Prostate gland (tissue), 2 donors: ENCODE data around the gene BRD2. TPM values are rescaled to one million over a fixed set of nuclear protein-coding genes. Genes with fewer than 3 reads are reported as not detected.

Experiments
- DNase-seq: peaks from one replicate; pipeline ENCODE4 v3.0.0-alpha.2; 2019; ENCODE audit warnings: low spot score
- H3K27ac ChIP-seq, 2 donors: fragments of 200-600 bp; sonication (generic); 2 replicates each; pipeline ENCODE4 v1.5.1; 2017 to 2019
- H3K27me3 ChIP-seq: fragments of 200-600 bp; sonication (generic); replicated peaks from 2 replicates; pipeline ENCODE4 v1.5.1; 2019; ENCODE audit not compliant: insufficient read depth
- H3K36me3 ChIP-seq, 2 donors: fragments of 200-600 bp; sonication (generic); 1 replicate in 1 of 2; 2 replicates in 1 of 2; pipeline versions ENCODE4 v1.5.1 to v1.8.1; 2017 to 2019
- H3K4me1 ChIP-seq: fragments of 200-600 bp; sonication (generic); replicated peaks from 2 replicates; pipeline ENCODE4 v1.5.1; 2019
- H3K4me3 ChIP-seq, 2 donors: fragments of 200-600 bp; sonication (generic); 2 replicates each; pipeline ENCODE4 v1.5.1; 2017 to 2019
- H3K9me3 ChIP-seq: fragments of 200-600 bp; sonication (generic); 2 replicates; pipeline ENCODE4 v1.5.1; 2017
- CTCF ChIP-seq, 4 experiments: fragments of 200-600 bp in 2 of 4; fragments of 450-650 bp in 2 of 4; sonication (generic) in 2 of 4; IDR thresholded peaks; 1 replicate in 3 of 4; 2 replicates in 1 of 4; pipeline ENCODE4 v1.5.1; 2016 to 2019; ENCODE audit warnings: antibody characterized with exemption in 4 of 4, mild to moderate bottlenecking in 2 of 4, moderate library complexity in 2 of 4
- POLR2A ChIP-seq: fragments of 450-650 bp; IDR thresholded peaks from one replicate; pipeline ENCODE4 v1.6.1; 2016; ENCODE audit warnings: antibody characterized with exemption, mild to moderate bottlenecking
- POLR2AphosphoS5 ChIP-seq: sonication (generic); formaldehyde crosslinking; IDR thresholded peaks from one replicate; pipeline ENCODE4 v1.6.1; 2017; ENCODE audit warnings: antibody characterized with exemption
- WGBS: methylation state at CpG from one replicate; pipeline ENCODE4 v1.1.5; 2018; 5-methylcytosine and 5-hydroxymethylcytosine counted together
- intact Hi-C: fragments of 100-400 bp; cut with DNase I; formaldehyde crosslinking; loops from one replicate; pipeline ENCODE4 v1.14.2; 2022
- total RNA-seq, 2 donors: library from RNA; depleted of rRNA; stranded (reverse); fragments of >200 nt; gene quantifications; one replicate each; pipeline ENCODE4 v1.1.0, GENCODE V29; 2016

The BRD2 gene
- total RNA-seq, 2 donors from 2014 or later, result 153 to 252 TPM

- H3K4me1 ChIP-seq, result peaks cover 23% of the 10 kb centered on the region
These were observed 8.1 kb downstream of the BRD2 start for GRCh38 chr6:32976334-32977069.

GRCh38 chr6:32977272-32977952 is 9.0 kb downstream of the BRD2 start:
- no peak for TF ChIP-seq CTCF (IDR thresholded peaks at IDR 0.05)
- TF ChIP-seq POLR2A, result no peak
- TF ChIP-seq POLR2AphosphoS5, result no peak
- WGBS, result 63% methylated on average over 10 of the region's 10 CpGs
- no peaks in the 10 kb centered on the region for H3K27me3 ChIP-seq

More at GRCh38 chr6:32976334-32977069, 8.1 kb downstream of the BRD2 start:
- Histone ChIP-seq H3K27me3 (no peaks in the 10 kb centered on the region), H3K27ac (no peak overlapping the region), H3K4me3 (no peak overlapping the region), H3K9me3 (no peaks in the 10 kb centered on the region), H3K36me3 (peaks cover 35 to 76% of the 10 kb centered on the region in 2 donors)
- DNase-seq, result no peak
- WGBS, result 70% methylated on average over 7 of the region's 7 CpGs
- no peak for TF ChIP-seq POLR2A
- TF ChIP-seq POLR2AphosphoS5, result no peak
- TF ChIP-seq CTCF (IDR thresholded peaks at IDR 0.05), result no peak
- intact Hi-C loops, result loop anchor here (10.0 kb wide), 1 partner anchor 438 kb away; the partner anchor contains the start of genes CUTA and PHF1

GRCh38 chr6:32977953-32978324 is 9.5 kb downstream of the BRD2 start:
- Histone ChIP-seq H3K4me1 (peaks cover 23% of the 10 kb centered on the region), H3K27ac (no peak overlapping the region), H3K9me3 (no peaks in the 10 kb centered on the region), H3K36me3 (peaks cover 32 to 73% of the 10 kb centered on the region in 2 donors), H3K27me3 (no peaks in the 10 kb centered on the region), H3K4me3 (no peak overlapping the region)
- intact Hi-C loops, result loop anchor here (10.0 kb wide), 1 partner anchor 437 kb away; the partner anchor contains the start of genes CUTA and PHF1
- TF ChIP-seq CTCF (IDR thresholded peaks at IDR 0.05), result no peak
- no peak for TF ChIP-seq POLR2AphosphoS5
- no peak for TF ChIP-seq POLR2A
- no peak for DNase-seq
- WGBS, result 50% methylated on average over 7 of the region's 7 CpGs

More at GRCh38 chr6:32977272-32977952, 9.0 kb downstream of the BRD2 start:
- Histone ChIP-seq H3K4me1 (peaks cover 23% of the 10 kb centered on the region), H3K4me3 (no peak overlapping the region), H3K27ac (no peak overlapping the region), H3K36me3 (peaks cover 35 to 78% of the 10 kb centered on the region in 2 donors), H3K9me3 (no peaks in the 10 kb centered on the region)
- intact Hi-C loops, result loop anchor here (10.0 kb wide), 1 partner anchor 437 kb away; the partner anchor contains the start of genes CUTA and PHF1
- no peak for DNase-seq

- H3K27me3 ChIP-seq, result no peaks in the 10 kb centered on the region
- no peak overlapping the region for H3K4me3 ChIP-seq
- intact Hi-C loops, result loop anchor here (5.0 to 10.0 kb wide), 2 partner anchors 93 to 435 kb away; partner anchors contain the start of genes CUTA and PHF1
- no peak for TF ChIP-seq POLR2A
- no peak for TF ChIP-seq POLR2AphosphoS5
- TF ChIP-seq CTCF (IDR thresholded peaks at IDR 0.05), result no peak
- H3K36me3 ChIP-seq, result peaks cover 32 to 68% of the 10 kb centered on the region in 2 donors
- DNase-seq, result no peak
- no peak overlapping the region for H3K27ac ChIP-seq
- peaks cover 31% of the 10 kb centered on the region for H3K4me1 ChIP-seq
- 81% methylated on average over 12 of the region's 12 CpGs for WGBS
- H3K9me3 ChIP-seq, result no peaks in the 10 kb centered on the region
These were observed 11.5 kb downstream of the BRD2 start for GRCh38 chr6:32979720-32980487.
